Adipocyte (in vitro differentiated cells): Measurements from ENCODE around the gene WLS.

ENCODE experiments used
- DNase-seq: peaks from one replicate; pipeline ENCODE4 v3.0.0-alpha.2; 2015; ENCODE audit warnings: low read depth
- H3K27me3 ChIP-seq: replicated peaks from 2 replicates; pipeline ENCODE4 v1.7.0; 2013; ENCODE audit warnings: mild to moderate bottlenecking, low read length, moderate library complexity; ENCODE audit not compliant: control insufficient read depth, insufficient read depth
- H3K36me3 ChIP-seq: 2 replicates; pipeline ENCODE4 v1.7.0; 2013; ENCODE audit warnings: low read length, mild to moderate bottlenecking, moderate library complexity; ENCODE audit not compliant: control insufficient read depth, insufficient read depth, severe bottlenecking
- H3K4me1 ChIP-seq: 2 replicates; pipeline ENCODE4 v1.7.0; 2013; ENCODE audit warnings: mild to moderate bottlenecking, low read length, moderate library complexity; ENCODE audit not compliant: control insufficient read depth, insufficient read depth
- H3K4me3 ChIP-seq: 2 replicates; pipeline ENCODE4 v1.7.0; 2013; ENCODE audit warnings: mild to moderate bottlenecking, low read length, moderate library complexity
- H3K9ac ChIP-seq: 2 replicates; pipeline ENCODE4 v1.7.0; 2013; ENCODE audit warnings: mild to moderate bottlenecking, low read length, moderate library complexity
- H3K9me3 ChIP-seq: 2 replicates; pipeline ENCODE4 v1.7.0; 2013; ENCODE audit warnings: mild to moderate bottlenecking, low read length, moderate library complexity; ENCODE audit not compliant: control insufficient read depth

The WLS gene

GRCh38 chr1:68103011-68103545 is 129.2 kb downstream of the WLS start:
- H3K9me3 ChIP-seq, result no peaks in the 10 kb centered on the region
- no peak for DNase-seq

GRCh38 chr1:68101829-68102228 is 130.5 kb downstream of the WLS start:
- Histone ChIP-seq H3K4me1 (peaks cover 4% of the 10 kb centered on the region), H3K9me3 (no peaks in the 10 kb centered on the region), H3K36me3 (no peaks in the 10 kb centered on the region), H3K4me3 (no peak overlapping the region), H3K9ac (no peak overlapping the region), H3K27me3 (no peaks in the 10 kb centered on the region)
- no peak for DNase-seq

More at GRCh38 chr1:68103011-68103545, 129.2 kb downstream of the WLS start:
- Histone ChIP-seq H3K4me1 (peaks cover 4% of the 10 kb centered on the region), H3K9ac (no peak overlapping the region), H3K4me3 (no peak overlapping the region), H3K27me3 (no peaks in the 10 kb centered on the region), H3K36me3 (no peaks in the 10 kb centered on the region)

- Histone ChIP-seq H3K36me3 (no peaks in the 10 kb centered on the region), H3K4me1 (peaks cover 4% of the 10 kb centered on the region), H3K9ac (no peak overlapping the region), H3K27me3 (no peaks in the 10 kb centered on the region), H3K9me3 (no peaks in the 10 kb centered on the region), H3K4me3 (no peak overlapping the region)
- no peak for DNase-seq
Measured at GRCh38 chr1:68100571-68100970, 131.8 kb downstream of the WLS start.

- Histone ChIP-seq H3K9me3 (no peaks in the 10 kb centered on the region), H3K36me3 (no peaks in the 10 kb centered on the region), H3K4me1 (no peaks in the 10 kb centered on the region), H3K27me3 (no peaks in the 10 kb centered on the region), H3K4me3 (no peak overlapping the region), H3K9ac (no peak overlapping the region)
- no peak for DNase-seq
Measured at GRCh38 chr1:68093737-68094136, 138.6 kb downstream of the WLS start.

- no peak overlapping the region for H3K9ac ChIP-seq
- H3K4me3 ChIP-seq, result no peak overlapping the region
- no peaks in the 10 kb centered on the region for H3K36me3 ChIP-seq
- no peak for DNase-seq
- H3K9me3 ChIP-seq, result no peaks in the 10 kb centered on the region
- no peaks in the 10 kb centered on the region for H3K27me3 ChIP-seq
- no peaks in the 10 kb centered on the region for H3K4me1 ChIP-seq
Measured at GRCh38 chr1:68087184-68087583, 145.1 kb downstream of the WLS start.

GRCh38 chr1:68085752-68086151 is 146.6 kb downstream of the WLS start:
- H3K9me3 ChIP-seq, result no peaks in the 10 kb centered on the region
- no peak overlapping the region for H3K4me3 ChIP-seq
- no peaks in the 10 kb centered on the region for H3K4me1 ChIP-seq
- no peaks in the 10 kb centered on the region for H3K36me3 ChIP-seq
- no peak for DNase-seq
- no peak overlapping the region for H3K9ac ChIP-seq
- no peaks in the 10 kb centered on the region for H3K27me3 ChIP-seq

- Histone ChIP-seq H3K36me3 (no peaks in the 10 kb centered on the region), H3K9me3 (no peaks in the 10 kb centered on the region), H3K27me3 (no peaks in the 10 kb centered on the region), H3K4me1 (no peaks in the 10 kb centered on the region), H3K9ac (no peak overlapping the region), H3K4me3 (no peak overlapping the region)
- DNase-seq, result no peak
Measured at GRCh38 chr1:68083686-68084085, 148.6 kb downstream of the WLS start.

GRCh38 chr1:68081775-68082283 is 150.5 kb downstream of the WLS start:
- no peaks in the 10 kb centered on the region for H3K9me3 ChIP-seq
- no peak overlapping the region for H3K4me3 ChIP-seq
- H3K36me3 ChIP-seq, result no peaks in the 10 kb centered on the region
- H3K9ac ChIP-seq, result no peak overlapping the region
- no peak for DNase-seq
- H3K27me3 ChIP-seq, result no peaks in the 10 kb centered on the region
- H3K4me1 ChIP-seq, result no peaks in the 10 kb centered on the region

- Histone ChIP-seq H3K4me3 (no peak overlapping the region), H3K9ac (no peak overlapping the region), H3K27me3 (no peaks in the 10 kb centered on the region), H3K36me3 (no peaks in the 10 kb centered on the region), H3K4me1 (no peaks in the 10 kb centered on the region), H3K9me3 (peaks cover 4% of the 10 kb centered on the region)
- DNase-seq, result no peak
Measured at GRCh38 chr1:68078647-68079046, 153.7 kb downstream of the WLS start.
